GM12891 (cell line): ENCODE measurements around the gene BABAM2.

Experiments used
- DNase-seq: peaks from one replicate; pipeline ENCODE4 v3.0.0; 2011; ENCODE audit warnings: low spot score; ENCODE audit not compliant: insufficient read length
- FAIRE-seq: peaks from 2 replicates; lab custom pipeline; 2011; peaks lifted over from hg19 to GRCh38; lab: Jason Lieb, UNC
- PAX5 ChIP-seq: IDR thresholded peaks from 2 replicates; pipeline ENCODE4 v1.6.1; 2011; ENCODE audit warnings: low read length, moderate library complexity, mild to moderate bottlenecking; ENCODE audit not compliant: insufficient read depth, severe bottlenecking
- POLR2A ChIP-seq: IDR thresholded peaks from 2 replicates; pipeline ENCODE4 v1.6.1; 2011; ENCODE audit warnings: low read depth, low read length, control low read depth
- POLR2AphosphoS5 ChIP-seq: IDR thresholded peaks from 2 replicates; pipeline ENCODE4 v1.6.1; 2011; ENCODE audit warnings: low read depth, low read length, control low read depth
- POU2F2 ChIP-seq: IDR thresholded peaks from 2 replicates; pipeline ENCODE4 v1.6.1; 2011; ENCODE audit warnings: low read depth, mild to moderate bottlenecking, control low read depth, low read length, moderate library complexity
- SPI1 ChIP-seq: IDR thresholded peaks from 2 replicates; pipeline ENCODE4 v1.6.1; 2011; ENCODE audit warnings: low read depth, low read length, control low read depth
- TAF1 ChIP-seq: IDR thresholded peaks from 2 replicates; pipeline ENCODE4 v1.6.1; 2011; ENCODE audit warnings: low read depth, low read length, control low read depth

The BABAM2 gene

DNA sequence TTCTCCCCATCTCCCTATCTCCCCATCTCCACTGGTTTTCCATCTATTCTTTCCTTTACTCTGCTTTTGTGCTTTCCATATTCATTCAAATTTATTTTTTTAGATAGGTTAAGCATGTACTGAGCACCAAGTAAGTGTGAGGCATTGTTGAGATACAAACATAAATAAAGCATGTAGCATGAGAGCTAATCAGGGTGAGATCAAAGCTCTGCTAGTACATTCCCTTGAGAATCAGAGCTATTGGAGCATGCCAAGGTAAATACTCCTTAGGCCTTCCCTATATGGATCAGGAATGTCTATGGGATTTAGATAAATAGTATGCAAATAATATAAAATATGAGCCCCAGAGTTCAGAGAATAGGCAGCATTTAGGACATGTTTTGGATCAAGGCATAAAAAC, 25.3 kb downstream of the BABAM2 start:
- FAIRE-seq: no peak
- no peak for DNase-seq
- TF ChIP-seq PAX5: no peak
- TF ChIP-seq POU2F2: no peak
- no peak for TF ChIP-seq POLR2AphosphoS5
- no peak for TF ChIP-seq POLR2A
- TF ChIP-seq TAF1: no peak
- TF ChIP-seq SPI1: no peak

DNA sequence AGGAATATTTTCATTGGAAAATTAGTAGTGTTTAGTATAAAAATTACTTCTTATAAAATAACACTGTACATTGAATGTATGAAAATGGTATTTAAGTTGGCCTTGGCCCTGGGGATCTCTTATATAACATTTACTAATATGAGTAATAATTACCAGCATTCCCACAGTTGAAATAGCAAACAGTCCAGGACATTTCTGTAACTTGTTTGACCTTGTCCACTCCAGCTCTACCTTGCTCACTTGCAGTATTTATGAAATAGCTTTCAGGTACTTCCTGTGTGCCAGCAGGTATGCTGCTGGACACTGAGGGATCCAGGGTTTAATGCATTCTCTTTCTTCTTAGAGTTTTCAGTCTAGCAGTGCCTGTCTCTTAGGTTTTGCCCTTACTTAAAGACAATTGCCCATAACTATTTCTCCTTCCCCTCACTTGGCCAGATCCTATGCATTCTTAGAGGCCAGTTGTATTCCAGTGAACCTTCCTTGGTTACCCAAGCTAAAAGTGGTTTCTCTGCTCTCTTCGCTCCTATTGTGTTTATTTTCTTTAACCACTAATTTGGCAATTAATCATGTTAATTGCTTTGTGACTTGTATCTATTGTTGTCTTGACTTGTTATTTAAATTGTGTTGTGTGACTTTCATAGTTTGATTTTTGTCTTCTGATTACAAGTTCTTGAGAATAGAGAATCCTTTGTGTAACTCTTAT, 25.9 kb downstream of the BABAM2 start:
- FAIRE-seq: no peak
- no peak for DNase-seq
- TF ChIP-seq PAX5: no peak

DNA sequence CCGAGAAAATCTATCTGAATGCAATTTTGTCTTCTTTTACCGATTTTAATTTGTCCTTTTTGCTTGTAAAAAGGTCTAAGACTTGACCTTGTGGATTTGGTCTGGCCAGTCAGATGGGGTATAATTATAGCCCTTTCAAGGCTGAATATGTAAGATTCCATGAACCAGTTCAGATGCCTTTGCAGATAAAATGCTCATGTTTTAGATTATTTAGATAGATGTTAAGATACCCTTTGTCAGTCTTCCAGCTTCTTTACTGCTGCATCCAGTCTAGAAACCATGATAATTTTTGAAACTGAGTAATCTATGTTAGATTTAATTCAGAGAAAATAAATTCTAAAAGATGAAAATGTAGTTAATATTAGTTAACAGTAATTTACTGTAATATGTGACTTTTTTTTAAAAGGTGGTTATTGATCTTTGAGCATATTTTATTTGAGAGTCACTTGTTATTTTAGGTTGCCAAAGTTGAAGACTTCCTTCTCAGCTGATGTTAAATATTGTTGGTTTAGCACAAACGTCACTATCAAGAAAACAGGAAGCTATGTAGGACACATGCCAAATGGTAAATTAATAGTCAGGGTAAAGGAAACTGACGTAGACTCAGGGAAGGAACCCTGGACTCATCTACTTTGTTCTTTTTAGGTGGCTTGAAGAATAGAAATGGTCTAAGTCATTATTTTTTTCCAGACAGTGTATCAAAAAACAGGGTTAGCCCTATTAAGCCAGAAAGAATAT, 29.8 kb downstream of the BABAM2 start:
- FAIRE-seq (no peak), DNase-seq (no peak)
- TF ChIP-seq SPI1 (no peak), POLR2AphosphoS5 (no peak), PAX5 (no peak), POLR2A (no peak), TAF1 (no peak), POU2F2 (no peak)

DNA sequence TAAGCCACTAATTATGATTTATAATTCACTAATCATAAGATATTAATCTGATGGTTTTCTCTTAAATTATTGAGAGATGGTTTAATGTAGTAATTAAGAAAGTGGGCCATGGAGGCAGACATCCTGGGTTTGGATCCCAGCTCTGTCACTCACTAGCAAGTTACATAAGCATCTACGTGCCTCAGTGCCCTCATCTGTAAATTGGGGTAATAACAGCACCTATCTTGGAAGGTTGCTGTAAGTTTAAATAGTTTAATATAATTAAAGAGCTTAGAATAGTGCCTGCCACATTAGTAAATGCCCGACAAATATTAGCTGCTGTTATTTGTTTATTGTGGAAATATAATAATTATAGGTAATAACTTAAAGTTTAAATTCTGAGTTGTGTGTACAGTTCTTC, 30.9 kb downstream of the BABAM2 start:
- no peak for FAIRE-seq
- no peak for TF ChIP-seq POLR2A
- DNase-seq: no peak

DNA sequence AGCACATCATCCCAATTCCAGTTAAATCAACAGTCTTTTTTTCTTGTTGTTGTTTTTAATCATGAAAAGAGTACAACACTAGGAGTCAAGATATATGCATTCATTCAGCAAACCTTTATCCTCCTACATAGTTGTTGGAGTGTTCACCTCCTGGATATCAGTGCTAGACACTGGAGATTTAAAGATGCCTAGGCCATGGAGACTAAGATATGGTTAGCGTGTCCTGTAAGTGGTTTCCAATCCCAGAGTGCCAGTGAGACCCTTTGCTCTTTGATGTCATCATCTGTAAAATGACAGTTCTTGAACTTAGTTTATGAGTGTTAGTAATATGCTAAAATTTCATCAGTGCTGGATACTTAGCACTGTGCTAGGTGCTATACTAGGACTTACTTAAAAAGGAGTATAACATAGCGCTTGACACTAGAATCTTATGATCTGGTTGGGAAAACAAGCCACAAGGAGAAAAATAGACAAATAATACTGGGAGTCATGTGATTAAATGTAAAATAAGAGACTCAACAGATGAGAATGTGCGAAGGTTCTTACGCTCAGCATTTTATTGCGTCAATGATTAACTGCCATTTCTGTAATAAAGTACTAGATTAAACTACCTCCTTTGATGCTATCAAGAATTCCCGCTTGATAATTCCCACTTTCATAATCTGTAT, 31.5 kb downstream of the BABAM2 start:
- no peak for DNase-seq
- TF ChIP-seq SPI1: no peak
- TF ChIP-seq POLR2A: no peak
- TF ChIP-seq POU2F2: no peak
- no peak for TF ChIP-seq PAX5
- TF ChIP-seq TAF1: no peak
- TF ChIP-seq POLR2AphosphoS5: no peak
- no peak for FAIRE-seq

DNA sequence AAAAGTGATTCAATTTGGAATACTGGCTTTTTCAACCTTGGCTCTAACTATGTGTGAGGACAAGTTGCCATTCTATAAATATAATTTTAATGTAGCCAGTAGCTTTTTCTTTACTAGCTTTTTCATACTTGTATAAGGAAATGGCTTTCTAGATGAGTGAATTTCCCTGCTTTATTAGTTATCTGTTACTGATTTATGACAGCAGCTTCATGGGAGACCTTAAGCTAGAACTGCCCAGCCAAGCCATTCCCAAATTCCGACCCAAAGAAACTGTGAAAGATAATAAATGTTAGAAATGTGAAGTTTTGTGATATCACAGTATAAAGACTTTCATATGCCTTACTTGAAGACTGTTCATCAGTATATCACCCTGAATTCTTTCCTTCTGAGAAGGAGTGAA, 32.3 kb downstream of the BABAM2 start:
- no peak for DNase-seq
- no peak for FAIRE-seq
- no peak for TF ChIP-seq POLR2A
- no peak for TF ChIP-seq POLR2AphosphoS5
- no peak for TF ChIP-seq SPI1
- no peak for TF ChIP-seq PAX5
- no peak for TF ChIP-seq TAF1
- TF ChIP-seq POU2F2: no peak

DNA sequence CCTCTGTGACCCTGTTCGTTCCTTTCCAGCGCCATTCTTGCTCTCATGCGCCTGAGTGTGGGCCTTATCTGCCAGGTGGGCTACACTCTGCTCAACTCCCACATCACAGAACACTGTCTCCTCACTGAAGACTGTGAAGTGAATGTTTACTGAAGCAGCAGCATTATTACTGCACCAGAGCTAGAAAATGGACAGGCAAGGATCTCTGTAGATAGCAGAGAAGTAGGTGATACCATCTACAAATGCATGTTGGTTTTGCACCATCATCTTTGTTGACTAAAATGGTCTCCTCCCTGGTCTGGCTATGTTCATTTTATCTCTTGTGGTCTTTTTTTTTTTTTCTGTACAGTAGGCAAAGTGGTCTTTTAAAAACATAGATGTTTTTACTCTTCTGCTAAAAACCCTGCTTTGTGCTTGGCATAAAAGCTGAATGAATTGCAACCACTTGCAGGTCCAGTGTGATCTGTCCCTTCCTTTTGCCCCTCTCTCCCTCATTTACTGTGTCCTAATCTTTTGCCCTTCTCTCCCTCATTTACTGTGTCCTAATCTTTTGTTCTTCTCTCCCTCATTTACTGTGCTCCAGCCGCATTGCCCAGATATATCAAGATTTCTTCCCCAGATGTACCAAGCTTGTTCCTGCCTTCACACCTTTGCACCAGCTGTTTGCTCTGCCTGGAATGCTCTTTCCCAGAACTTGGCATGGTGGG, 35.4 kb downstream of the BABAM2 start:
- no peak for TF ChIP-seq POLR2AphosphoS5
- no peak for TF ChIP-seq POLR2A
- no peak for TF ChIP-seq TAF1
- TF ChIP-seq SPI1: no peak
- TF ChIP-seq POU2F2: no peak
- TF ChIP-seq PAX5: no peak
- DNase-seq: no peak
- no peak for FAIRE-seq

DNA sequence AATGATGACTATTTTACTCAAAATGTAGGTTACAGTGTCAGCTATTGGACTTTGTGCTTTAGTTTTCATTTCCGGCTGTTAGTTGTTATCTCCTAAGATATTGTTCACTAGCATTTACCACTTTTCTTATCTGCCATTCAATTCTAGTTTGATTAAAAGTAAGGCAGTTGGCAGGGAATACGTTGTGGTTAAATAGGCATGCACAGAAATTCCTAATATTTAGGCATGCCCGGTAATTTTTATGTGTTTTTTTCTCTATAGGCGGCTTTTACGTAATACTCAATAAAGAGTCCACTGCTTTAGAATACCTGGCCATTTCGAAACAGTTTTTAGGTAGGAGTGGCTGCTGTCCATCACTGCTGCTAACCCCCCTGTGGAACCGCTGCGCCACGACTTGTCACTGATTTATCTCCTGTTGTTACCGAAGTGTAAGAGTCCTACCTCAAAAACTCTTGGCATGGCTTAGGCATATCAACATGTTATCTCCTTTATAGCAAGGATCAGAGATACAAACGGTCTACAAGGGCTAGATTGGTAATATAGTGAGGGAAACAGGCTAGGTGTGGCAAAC, 39.5 kb downstream of the BABAM2 start:
- no peak for TF ChIP-seq SPI1
- no peak for TF ChIP-seq PAX5
- no peak for TF ChIP-seq POU2F2
- no peak for TF ChIP-seq TAF1
- TF ChIP-seq POLR2AphosphoS5: no peak
- no peak for FAIRE-seq
- DNase-seq: no peak

DNA sequence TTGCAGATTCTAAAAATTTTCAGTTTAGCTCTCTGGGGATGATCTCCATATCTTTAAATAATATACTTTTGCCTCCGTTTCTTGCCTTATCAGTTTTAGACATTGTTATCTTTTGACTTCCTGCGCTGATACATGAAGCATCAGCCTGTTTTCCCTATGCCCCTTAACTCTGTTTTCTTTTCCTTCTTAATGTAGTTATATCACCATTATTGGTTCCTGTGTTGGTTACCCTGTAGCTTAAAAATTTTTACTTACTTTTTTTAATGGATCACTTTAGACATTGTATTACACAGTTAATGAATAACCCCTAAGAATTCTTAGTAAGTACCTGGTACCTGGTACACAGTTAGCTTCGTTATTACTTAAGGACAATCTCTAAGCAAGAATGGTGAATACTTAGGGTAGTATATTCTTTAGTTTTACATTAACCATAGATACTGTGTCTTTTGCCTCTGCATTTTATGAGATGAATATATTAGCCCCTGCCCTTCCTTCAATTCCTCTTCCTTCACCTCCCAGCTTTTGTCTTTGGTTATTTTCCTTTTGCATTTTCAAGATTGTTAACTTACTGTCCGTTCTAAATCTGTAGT, 40.9 kb downstream of the BABAM2 start:
- DNase-seq: no peak
- FAIRE-seq: no peak
- TF ChIP-seq SPI1 (no peak), POLR2A (no peak), TAF1 (no peak), PAX5 (no peak), POU2F2 (no peak), POLR2AphosphoS5 (no peak)
